RKO (cell line): ENCODE measurements around the gene TMEM52.

ENCODE experiments used
- DNase-seq: peaks from one replicate; pipeline ENCODE4 v3.0.0-alpha.2; 2016; ENCODE audit warnings: low spot score

Gene TMEM52

DNA sequence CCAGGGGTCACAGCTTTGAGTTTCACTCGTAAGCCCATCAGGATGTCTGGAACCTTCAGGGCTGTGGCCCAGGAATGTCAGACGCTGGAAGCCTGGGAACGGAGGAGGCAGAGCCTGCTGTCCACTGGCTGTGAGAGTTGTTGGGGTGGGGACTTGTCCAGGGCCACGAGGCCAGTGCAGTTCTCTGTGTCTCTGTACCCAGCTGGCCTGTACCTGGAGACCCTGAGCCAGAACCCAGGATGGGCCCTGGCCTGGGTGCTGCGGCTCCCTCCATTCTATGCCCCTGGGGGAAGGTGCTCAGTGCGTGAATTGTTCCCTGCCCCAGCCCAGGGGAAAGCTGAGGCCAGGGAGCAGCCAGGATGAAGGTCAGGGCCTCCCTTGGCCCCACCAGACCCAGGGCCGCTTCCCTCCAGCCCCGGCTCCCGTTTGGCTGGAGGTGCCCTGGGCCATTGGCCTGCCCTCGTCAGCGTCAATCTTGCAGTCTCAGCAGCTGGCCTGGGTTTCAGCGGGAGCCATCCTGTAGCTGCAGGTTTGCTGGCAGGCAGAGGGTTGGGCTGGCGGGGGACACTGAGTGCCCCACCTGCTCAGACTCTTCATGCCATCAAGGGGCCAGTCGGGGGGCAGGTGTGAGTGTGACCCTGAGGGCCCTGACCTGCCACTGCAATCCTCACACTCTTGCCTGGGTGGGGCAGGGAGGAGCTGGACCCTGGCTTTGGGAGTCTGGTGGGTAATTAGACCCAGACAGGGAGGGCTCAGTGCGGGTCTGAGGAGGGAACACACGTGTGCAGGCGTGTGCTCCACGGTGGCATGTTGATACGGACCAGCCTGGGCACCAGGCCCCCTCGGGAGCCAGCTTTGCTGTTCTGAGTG, 4.7 kb downstream of the TMEM52 start:
- DNase-seq: no peak

- no peak for DNase-seq
Observed at GRCh38 chr1:1911350-1912041, 7.6 kb downstream of the TMEM52 start.

GRCh38 chr1:1910651-1911331, 8.3 kb downstream of the TMEM52 start:
- DNase-seq: no peak

DNA sequence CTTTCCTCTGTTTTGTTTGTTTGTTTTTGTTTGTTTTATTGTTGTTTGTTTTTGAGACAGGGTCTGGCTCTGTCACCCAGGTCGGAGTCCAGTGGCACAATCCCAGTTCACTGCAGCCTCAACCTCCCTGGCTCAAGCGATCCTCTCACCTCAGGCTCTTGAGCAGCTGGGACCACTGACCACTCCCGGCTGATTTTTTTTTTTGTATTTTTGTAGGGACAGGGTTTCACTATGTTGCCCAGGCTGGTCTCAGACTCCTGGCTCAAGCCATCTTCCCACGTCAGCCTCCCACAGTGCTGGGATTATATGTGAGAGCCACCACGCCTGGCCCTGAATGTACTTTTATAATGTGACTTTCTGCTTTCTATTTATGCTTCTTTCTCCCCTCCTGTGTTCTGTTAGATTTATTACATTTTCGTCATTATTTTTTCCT, 9.0 kb downstream of the TMEM52 start:
- no peak for DNase-seq

DNA sequence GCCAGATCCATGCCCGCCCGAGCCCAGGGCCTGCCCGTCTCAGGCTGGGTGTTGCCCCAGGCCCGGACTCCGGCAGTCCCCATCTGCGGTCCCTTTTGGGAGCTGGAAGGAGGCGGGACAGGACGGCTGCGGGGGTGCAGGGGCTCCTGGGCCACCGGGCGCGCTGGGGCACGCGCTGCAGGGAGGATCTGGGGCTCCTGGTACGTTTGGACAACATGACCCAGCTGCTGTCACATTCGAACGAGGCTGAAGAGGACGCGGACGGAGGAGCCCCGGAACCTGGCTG, 10.6 kb downstream of the TMEM52 start:
- peak; percentile 41 for DNase-seq

DNA sequence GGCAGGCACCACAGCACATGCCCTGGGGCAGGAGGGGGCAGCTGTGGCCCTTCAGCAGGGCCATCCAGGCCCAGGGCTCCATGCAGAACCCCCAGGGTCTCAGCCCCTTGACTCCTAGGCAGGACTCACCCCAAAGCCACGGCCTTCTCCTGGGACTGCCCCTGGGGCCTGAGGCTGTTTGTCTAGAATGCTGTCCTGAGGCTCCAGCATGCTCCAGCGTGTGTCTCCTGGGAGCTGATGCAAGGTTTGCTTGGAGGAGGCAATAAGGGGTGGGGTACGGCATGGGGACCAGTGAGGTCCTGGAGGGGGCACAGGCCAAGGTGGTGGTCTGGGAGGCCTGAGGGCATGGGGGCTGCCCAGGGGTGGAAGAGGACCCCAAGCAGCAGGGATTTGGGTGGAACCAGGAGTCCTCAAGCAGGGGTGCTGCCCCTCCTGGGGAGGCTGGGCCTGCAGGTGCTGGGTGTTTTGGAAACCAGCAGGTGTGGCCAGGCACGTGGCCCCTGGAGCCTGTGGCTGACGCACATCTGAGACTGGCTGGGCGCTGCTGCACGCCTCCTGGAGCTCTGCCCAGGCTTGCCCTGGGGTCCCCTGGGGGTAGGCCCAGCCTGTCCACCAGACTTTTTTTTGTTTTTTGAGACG, 11.9 kb downstream of the TMEM52 start:
- no peak for DNase-seq

GRCh38 chr1:1906185-1907097, 12.6 kb downstream of the TMEM52 start:
- peak; percentile 88 for DNase-seq

DNA sequence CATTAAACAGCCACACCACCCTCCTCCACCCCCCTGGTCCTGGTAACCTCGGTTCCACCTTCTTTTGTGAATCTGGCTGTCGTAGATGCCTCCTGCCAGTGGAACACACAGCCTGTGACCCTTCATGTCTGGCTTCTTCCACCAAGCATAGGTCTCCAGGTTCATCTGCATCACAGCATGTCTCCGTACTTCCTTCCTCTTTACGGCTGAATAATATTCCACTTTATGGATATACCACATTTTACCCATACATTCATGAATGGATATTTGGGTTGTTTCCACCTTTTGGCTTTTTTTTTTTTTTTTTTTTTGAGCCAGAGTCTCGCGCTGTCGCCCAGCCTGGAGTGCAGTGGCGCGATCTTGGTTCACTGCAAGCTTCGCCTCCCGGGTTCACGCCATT, 15.9 kb downstream of the TMEM52 start:
- DNase-seq: no peak

- DNase-seq: no peak
Observed at GRCh38 chr1:1901641-1902294, 17.3 kb downstream of the TMEM52 start.

DNA sequence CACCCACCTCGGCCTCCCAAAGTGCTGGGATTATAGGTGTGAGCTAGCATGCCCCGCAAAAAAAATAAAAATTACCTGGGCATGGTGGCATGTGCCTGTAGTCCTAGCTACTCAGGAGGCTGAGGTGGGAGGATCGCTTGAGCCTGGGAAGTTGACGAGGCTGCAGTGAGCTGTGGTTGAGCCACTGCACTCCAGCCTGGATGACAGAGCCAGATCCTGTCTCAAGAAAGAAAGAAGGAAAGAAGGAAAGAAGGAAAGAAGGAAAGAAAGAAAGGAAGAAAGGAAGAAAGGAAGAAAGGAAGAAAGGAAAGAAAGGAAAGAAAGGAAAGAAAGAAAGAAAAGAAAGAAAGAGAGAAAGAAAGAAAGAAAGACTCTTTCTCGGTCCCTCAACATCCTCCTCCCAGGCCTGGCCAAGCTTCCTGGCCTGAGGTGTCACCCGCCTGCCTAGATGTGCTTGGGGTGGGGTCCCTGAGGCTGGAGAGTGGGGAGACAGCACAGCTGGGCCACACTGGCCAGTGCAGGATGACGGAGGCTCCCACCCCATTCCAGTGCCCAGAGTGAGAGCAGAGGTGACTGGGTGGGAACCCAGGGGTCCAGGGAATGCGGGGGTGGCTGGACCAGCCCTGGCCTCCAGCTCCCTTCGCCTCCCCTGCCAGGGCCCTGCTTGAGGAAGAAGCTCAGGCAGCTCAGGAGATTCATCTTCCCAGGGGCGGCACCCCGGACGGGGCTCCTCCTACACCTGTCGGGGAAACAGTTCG, 18.0 kb downstream of the TMEM52 start:
- no peak for DNase-seq

- DNase-seq: no peak
Observed at GRCh38 chr1:1899967-1900327, 19.1 kb downstream of the TMEM52 start.

GRCh38 chr1:1899266-1899966, 19.7 kb downstream of the TMEM52 start:
- no peak for DNase-seq

DNA sequence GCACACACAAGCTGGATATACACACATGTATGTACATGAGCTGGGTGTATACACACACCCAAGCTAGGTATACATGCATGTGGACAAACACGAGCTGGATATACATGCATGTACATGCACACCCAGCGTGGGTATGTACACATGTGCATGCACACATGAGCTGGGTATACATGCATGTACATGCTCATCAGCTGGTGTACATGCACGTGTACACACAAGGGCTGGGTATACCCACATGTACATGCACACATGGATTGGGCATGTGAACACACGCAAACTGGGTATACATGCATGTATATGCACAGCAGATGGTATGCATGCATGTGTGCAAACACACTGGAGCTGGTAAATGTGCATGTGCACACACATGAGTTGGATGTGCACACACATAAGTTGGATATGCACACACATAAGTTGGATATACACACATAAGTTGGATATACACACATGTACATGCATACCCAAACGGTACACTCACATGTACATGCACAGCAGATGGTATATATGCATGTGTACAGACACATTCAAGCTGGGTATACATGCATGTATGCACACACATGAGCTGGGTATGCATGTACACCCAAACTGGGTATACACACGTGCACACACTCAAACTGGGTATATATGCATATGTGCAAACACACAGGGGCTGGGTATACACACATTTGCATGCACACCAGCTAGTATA, 20.7 kb downstream of the TMEM52 start:
- DNase-seq: no peak

DNA sequence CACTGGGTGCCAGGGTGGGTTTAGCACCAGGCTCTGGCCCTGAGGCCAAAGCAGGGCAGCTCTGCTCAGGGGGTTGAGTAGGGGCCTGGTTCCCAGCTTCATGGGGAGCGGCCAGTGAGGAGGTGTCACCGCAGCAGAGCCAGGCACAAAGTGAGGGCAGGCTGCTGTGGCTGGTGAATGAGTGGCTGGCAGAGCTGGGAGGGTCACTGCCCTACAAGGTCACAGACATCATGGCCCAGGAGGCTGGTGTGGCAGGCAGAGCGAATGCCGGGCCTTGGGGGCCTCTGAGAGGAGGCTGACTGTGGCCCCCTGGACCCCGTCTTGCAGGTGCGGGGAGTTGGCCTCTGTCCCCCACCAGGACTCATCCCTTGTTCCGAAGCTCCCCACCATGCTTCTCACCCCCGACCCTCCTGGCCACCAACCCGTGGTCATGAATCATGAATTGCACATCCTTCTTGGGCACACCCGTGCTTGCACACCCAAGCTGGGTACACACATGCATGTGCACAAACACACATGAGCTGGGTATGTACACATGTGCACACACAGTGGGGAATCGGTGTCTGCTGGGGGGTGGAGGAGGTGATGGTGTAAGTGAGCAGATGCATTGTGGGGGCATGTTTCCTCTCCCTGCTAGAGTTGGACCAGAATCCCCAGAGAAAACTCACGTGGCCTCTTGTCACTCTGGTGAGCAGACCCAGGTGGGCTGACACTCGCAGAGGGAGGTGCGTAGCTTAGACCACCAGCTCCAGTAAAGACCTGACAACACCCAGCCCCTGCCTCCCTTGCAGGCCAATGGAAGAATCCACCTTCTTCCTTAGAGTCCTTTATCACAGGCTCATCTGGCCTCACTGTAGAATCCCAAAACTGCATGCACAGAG, 23.4 kb downstream of the TMEM52 start:
- no peak for DNase-seq

DNA sequence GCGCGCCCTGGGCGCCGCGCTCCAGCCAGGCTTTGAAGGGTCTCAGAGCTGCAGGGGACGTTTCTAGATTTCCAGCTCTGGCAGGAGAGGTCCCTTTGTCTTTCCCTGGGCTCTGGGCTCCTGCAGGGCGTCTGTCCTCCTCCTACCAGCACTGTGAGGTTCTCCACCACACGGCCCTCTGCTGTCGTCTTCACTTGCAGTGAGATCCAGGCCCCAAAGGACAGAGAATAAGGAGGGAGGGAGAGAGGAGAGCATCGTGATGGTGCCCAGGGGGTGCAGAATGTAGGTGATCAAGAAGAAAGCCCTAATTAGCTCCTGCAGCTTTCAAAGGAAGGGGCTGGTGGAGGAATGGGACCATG, 24.0 kb downstream of the TMEM52 start:
- no peak for DNase-seq

DNA sequence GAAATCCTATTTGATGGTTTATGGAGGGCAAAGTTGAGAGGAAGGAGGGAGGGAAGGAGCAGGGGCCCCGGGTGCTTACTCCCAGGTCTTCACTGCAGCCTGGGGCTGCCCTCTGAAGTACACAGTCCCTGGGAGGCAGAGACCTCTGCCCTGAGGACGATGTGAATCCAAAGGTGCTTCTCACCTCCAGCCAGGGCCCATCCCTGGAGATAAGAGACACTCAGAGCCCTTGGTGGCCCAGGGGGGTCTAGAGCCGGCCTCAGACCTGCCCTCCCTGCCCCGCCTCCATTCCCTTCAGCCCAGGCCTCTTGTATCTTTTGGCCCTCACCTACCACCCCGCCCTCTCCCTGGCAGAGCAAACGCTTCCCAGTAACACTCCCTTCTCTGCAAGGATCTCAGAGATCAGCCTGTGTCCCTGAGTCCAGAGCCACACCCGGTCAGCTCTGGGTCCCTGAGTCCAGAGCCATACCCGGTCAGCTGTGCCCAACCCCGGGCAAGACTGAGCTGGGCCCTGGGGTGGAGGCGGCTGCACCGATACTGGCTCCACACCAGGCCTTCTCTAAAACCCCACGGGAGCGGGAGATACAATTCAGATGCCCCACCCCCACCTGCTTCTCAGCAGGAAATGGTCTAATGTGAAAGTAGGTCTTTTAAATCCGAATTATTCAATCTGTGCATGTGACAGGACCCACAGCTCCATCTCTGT, 24.6 kb downstream of the TMEM52 start:
- no peak for DNase-seq

DNA sequence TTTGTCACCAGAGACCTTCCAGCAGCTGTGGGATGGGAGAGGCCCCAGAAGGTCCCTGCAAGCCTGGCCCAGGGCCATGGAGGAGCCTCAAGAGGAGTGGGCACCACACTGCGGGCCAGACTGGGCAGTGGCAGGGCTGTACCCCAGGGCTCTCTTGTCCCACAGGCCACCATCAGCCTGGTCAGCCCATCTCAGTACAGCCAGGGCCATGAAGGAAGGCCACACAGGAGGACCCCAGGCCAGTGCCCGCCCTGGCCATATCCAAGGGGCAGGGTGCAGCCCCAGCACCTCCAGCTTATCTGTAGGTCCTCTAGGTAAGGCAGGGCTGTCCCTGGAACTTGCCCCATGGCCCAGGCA, 25.1 kb downstream of the TMEM52 start:
- no peak for DNase-seq
